Measurements from ENCODE around the gene SLC8A1.

DNA sequence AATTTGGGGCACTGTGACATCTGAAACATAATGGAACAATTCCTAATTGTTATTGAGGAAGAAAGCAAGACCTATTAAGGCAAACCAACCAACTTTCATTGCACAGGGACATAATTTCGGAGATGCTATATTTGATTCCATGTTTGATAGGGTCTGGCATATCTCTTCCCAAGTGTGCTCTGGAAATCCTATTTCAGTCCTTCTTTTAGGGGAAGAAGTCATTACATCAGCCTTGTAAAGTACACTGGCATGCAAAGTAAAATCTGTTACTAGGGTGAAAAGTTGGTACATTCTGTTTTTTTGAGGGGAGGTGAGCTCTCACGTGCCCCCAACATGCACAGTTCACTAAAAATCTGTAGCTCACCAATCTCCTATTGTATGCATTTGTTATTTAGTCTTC lies 172.4 kb downstream of the SLC8A1 start:
- TF ChIP-seq, protein P1, sequence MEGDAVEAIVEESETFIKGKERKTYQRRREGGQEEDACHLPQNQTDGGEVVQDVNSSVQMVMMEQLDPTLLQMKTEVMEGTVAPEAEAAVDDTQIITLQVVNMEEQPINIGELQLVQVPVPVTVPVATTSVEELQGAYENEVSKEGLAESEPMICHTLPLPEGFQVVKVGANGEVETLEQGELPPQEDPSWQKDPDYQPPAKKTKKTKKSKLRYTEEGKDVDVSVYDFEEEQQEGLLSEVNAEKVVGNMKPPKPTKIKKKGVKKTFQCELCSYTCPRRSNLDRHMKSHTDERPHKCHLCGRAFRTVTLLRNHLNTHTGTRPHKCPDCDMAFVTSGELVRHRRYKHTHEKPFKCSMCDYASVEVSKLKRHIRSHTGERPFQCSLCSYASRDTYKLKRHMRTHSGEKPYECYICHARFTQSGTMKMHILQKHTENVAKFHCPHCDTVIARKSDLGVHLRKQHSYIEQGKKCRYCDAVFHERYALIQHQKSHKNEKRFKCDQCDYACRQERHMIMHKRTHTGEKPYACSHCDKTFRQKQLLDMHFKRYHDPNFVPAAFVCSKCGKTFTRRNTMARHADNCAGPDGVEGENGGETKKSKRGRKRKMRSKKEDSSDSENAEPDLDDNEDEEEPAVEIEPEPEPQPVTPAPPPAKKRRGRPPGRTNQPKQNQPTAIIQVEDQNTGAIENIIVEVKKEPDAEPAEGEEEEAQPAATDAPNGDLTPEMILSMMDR (IDR thresholded peaks at IDR 0.05) = no peak
- no peak for TF ChIP-seq POLR2A (IDR thresholded peaks at IDR 0.05)
